IMR-90 (cell line): ENCODE results near the gene TTC39C. TPM values are rescaled to one million over a fixed set of nuclear protein-coding genes. Genes with fewer than 3 reads are reported as not detected.

Experiments used
- ATAC-seq: fragments of 200-7000 bp; cut with Tn5 transposase; 2 replicates; pipeline ENCODE4 v1.9.1; 2020; ENCODE audit warnings: low read depth, mild to moderate bottlenecking, moderate library complexity
- BruUV-seq: library from RNA; stranded (reverse); fragments of 400-500 nt; replicated peaks from 2 replicates; lab custom pipeline; 2021; lab: Mats Ljungman, UMichigan
- CTCF ChIA-PET: fragments of 300-600 bp; formaldehyde crosslinking; extraction: SDS; loops from one replicate; lab custom pipeline; 2021; ENCODE audit warnings: antibody characterized with exemption; lab: Yijun Ruan, JAX
- POLR2A ChIA-PET: fragments of 300-600 bp; sonication (Branson Sonifier 250); formaldehyde crosslinking; loops from one replicate; lab custom pipeline; 2022; ENCODE audit warnings: antibody characterized with exemption; ENCODE audit not compliant: unreplicated experiment; lab: Charles Lee
- DNase-seq: peaks from one replicate; pipeline ENCODE4 v3.0.0; 2013
- H2AFZ ChIP-seq: replicated peaks from 2 replicates; pipeline ENCODE3; 2013; ENCODE audit warnings: low read length, mild to moderate bottlenecking; ENCODE audit not compliant: poor library complexity
- H2AK5ac ChIP-seq: 2 replicates; pipeline ENCODE4 v1.6.1; 2013; ENCODE audit warnings: low read depth, low read length, inconsistent platforms
- H2AK9ac ChIP-seq: replicated peaks from 2 replicates; pipeline ENCODE3; 2013; ENCODE audit warnings: mild to moderate bottlenecking, low read depth, low read length, moderate library complexity; ENCODE audit not compliant: poor library complexity
- H2BK120ac ChIP-seq: 2 replicates; pipeline ENCODE4 v1.6.1; 2013; ENCODE audit warnings: low read depth, low read length, inconsistent platforms
- H2BK15ac ChIP-seq: 3 replicates; pipeline ENCODE4 v1.6.1; 2013; ENCODE audit warnings: low read depth, low read length, inconsistent platforms
- H2BK20ac ChIP-seq: 2 replicates; pipeline ENCODE4 v1.6.1; 2013; ENCODE audit warnings: low read depth, mild to moderate bottlenecking, inconsistent platforms, low read length, moderate library complexity
- H2BK5ac ChIP-seq: 2 replicates; pipeline ENCODE4 v1.6.1; 2013; ENCODE audit warnings: mild to moderate bottlenecking, low read depth, low read length, inconsistent platforms; ENCODE audit not compliant: poor library complexity, severe bottlenecking
- H3K14ac ChIP-seq: replicated peaks from 2 replicates; pipeline ENCODE4 v1.6.1; 2013; ENCODE audit warnings: low read depth, low read length, inconsistent platforms
- H3K18ac ChIP-seq: 2 replicates; pipeline ENCODE4 v1.6.1; 2013; ENCODE audit warnings: low read depth, low read length, control low read depth
- H3K23ac ChIP-seq: 2 replicates; pipeline ENCODE4 v1.6.1; 2013; ENCODE audit warnings: low read depth, low read length, inconsistent platforms
- H3K27ac ChIP-seq: 2 replicates; pipeline ENCODE4 v1.5.1; 2013; ENCODE audit warnings: mild to moderate bottlenecking, control low read depth, low read length; ENCODE audit not compliant: insufficient read depth
- H3K27me3 ChIP-seq: 2 replicates; pipeline ENCODE4 v1.6.1; 2013; ENCODE audit warnings: low read length; ENCODE audit not compliant: control insufficient read depth, insufficient read depth
- H3K36me3 ChIP-seq: 2 replicates; pipeline ENCODE4 v1.6.1; 2013; ENCODE audit warnings: low read length, mixed read lengths; ENCODE audit not compliant: control insufficient read depth, insufficient read depth
- H3K4ac ChIP-seq: 2 replicates; pipeline ENCODE4 v1.6.1; 2013; ENCODE audit warnings: low read depth, low read length, inconsistent platforms
- H3K4me1 ChIP-seq: 2 replicates; pipeline ENCODE4 v1.6.1; 2013; ENCODE audit warnings: low read length, mixed read lengths; ENCODE audit not compliant: control insufficient read depth, insufficient read depth
- H3K4me2 ChIP-seq: 2 replicates; pipeline ENCODE4 v1.6.1; 2013; ENCODE audit warnings: low read depth, mild to moderate bottlenecking, control low read depth, low read length, moderate library complexity
- H3K4me3 ChIP-seq: 2 replicates; pipeline ENCODE4 v1.5.1; 2013; ENCODE audit warnings: low read depth, mild to moderate bottlenecking, control low read depth, low read length, moderate library complexity; ENCODE audit not compliant: insufficient read depth
- H3K56ac ChIP-seq: 2 replicates; pipeline ENCODE4 v1.6.1; 2013; ENCODE audit warnings: low read length, inconsistent platforms; ENCODE audit not compliant: insufficient read depth; ENCODE audit errors: extremely low read depth
- H3K79me1 ChIP-seq, 2 experiments: 2 replicates each; pipeline ENCODE4 v1.6.1; 2013; ENCODE audit warnings: low read length in 2 of 2, inconsistent platforms in 1 of 2, low read depth in 1 of 2
- H3K9ac ChIP-seq: 2 replicates; pipeline ENCODE4 v1.6.1; 2013; ENCODE audit warnings: low read depth, low read length, control low read depth
- H3K9me1 ChIP-seq: 2 replicates; pipeline ENCODE4 v1.6.1; 2013; ENCODE audit warnings: low read length, inconsistent platforms; ENCODE audit not compliant: insufficient read depth
- H3K9me3 ChIP-seq: 2 replicates; pipeline ENCODE4 v1.6.1; 2013; ENCODE audit warnings: low read length; ENCODE audit not compliant: control insufficient read depth, insufficient read depth
- H4K20me1 ChIP-seq: 2 replicates; pipeline ENCODE4 v1.6.1; 2013; ENCODE audit warnings: low read length, inconsistent platforms; ENCODE audit not compliant: insufficient read depth
- H4K5ac ChIP-seq: 2 replicates; pipeline ENCODE4 v1.6.1; 2013; ENCODE audit warnings: mild to moderate bottlenecking, low read depth, low read length, control low read depth
- H4K8ac ChIP-seq, 2 experiments: 2 replicates each; pipeline ENCODE4 v1.6.1; 2013; ENCODE audit warnings: low read depth in 2 of 2, low read length in 2 of 2, control low read depth in 1 of 2, inconsistent platforms in 1 of 2
- H4K91ac ChIP-seq: 2 replicates; pipeline ENCODE4 v1.6.1; 2013; ENCODE audit warnings: low read depth, low read length, inconsistent platforms; ENCODE audit not compliant: insufficient read depth
- BHLHE40 ChIP-seq: fragments of 150-350 bp; IDR thresholded peaks from 2 replicates; pipeline ENCODE4 v1.6.1; 2016; ENCODE audit warnings: mild to moderate bottlenecking, low read depth, low read length
- CEBPB ChIP-seq: IDR thresholded peaks from 2 replicates; pipeline ENCODE4 v1.6.1; 2012; ENCODE audit warnings: low read depth, low read length, improper control_type of control experiment
- CTCF ChIP-seq: conservative IDR thresholded peaks from 2 replicates; pipeline ENCODE4 v1.5.1; 2012; ENCODE audit warnings: mild to moderate bottlenecking, low read depth, low read length, improper control_type of control experiment
- ELK1 ChIP-seq: fragments of 150-350 bp; IDR thresholded peaks from 2 replicates; pipeline ENCODE4 v1.6.1; 2016; ENCODE audit warnings: low read depth, mild to moderate bottlenecking, low read length, moderate library complexity, borderline replicate concordance
- MAFK ChIP-seq: IDR thresholded peaks from 2 replicates; pipeline ENCODE4 v1.6.1; 2012; ENCODE audit warnings: low read depth, low read length, improper control_type of control experiment
- MAZ ChIP-seq: IDR thresholded peaks from 2 replicates; pipeline ENCODE4 v1.6.1; 2012; ENCODE audit warnings: low read depth, mild to moderate bottlenecking, low read length, improper control_type of control experiment, moderate library complexity, borderline replicate concordance
- MXI1 ChIP-seq: IDR thresholded peaks from 2 replicates; pipeline ENCODE4 v1.6.1; 2012; ENCODE audit warnings: low read depth, mild to moderate bottlenecking, low read length, moderate library complexity, borderline replicate concordance
- NFE2L2 ChIP-seq: fragments of 150-350 bp; IDR thresholded peaks from 2 replicates; pipeline ENCODE4 v1.6.1; 2016; ENCODE audit warnings: low read depth, mild to moderate bottlenecking, low read length
- SMC3 ChIP-seq: fragments of 150-350 bp; IDR thresholded peaks from 2 replicates; pipeline ENCODE4 v1.6.1; 2016; ENCODE audit warnings: low read depth, mild to moderate bottlenecking, antibody characterized with exemption, low read length, moderate library complexity
- USF2 ChIP-seq: fragments of 150-350 bp; IDR thresholded peaks from 2 replicates; pipeline ENCODE4 v1.6.1; 2017; ENCODE audit warnings: mild to moderate bottlenecking, antibody characterized with exemption, low read length, low read depth
- WGBS, 2 experiments: methylation state at CpG; one replicate each; pipeline versions ENCODE4 v1.1.5 to v1.1.7; 2013; ENCODE audit warnings: missing lambda C conversion rate in 2 of 2; ENCODE audit not compliant: insufficient read length in 1 of 2; ENCODE audit errors: extremely low coverage in 2 of 2; 5-methylcytosine and 5-hydroxymethylcytosine counted together
- dilution Hi-C: fragments of 300-500 bp; cut with HindIII; formaldehyde crosslinking; loops from one replicate; pipeline ENCODE4 v1.14.3; 2018; ENCODE audit warnings: low sequenced_read_pairs; ENCODE audit not compliant: unreplicated experiment
- in situ Hi-C: fragments of 300-500 bp; cut with MboI; formaldehyde crosslinking; loops from 3 replicates; pipeline ENCODE4 v1.14.3; 2019; ENCODE audit warnings: low sequenced_read_pairs, inconsistent platforms, mixed read lengths
- intact Hi-C: fragments of 100-400 bp; cut with micrococcal nuclease; formaldehyde crosslinking; loops from 2 replicates; pipeline ENCODE4 v1.10.0; 2022
- polyA plus RNA-seq, 3 experiments: library from polyadenylated mRNA; depleted of rRNA; stranded (reverse); fragments of >200 nt; gene quantifications; 2 replicates each; pipeline ENCODE4 v1.2.3, GENCODE V29; 2012; ENCODE audit warnings: low replicate concordance in 1 of 3
- total RNA-seq: library from RNA; depleted of rRNA; stranded (reverse); fragments of >200 nt; gene quantifications from 2 replicates; pipeline ENCODE4 v1.2.3, GENCODE V29; 2012

TTC39C gene
- total and polyA plus RNA-seq, 2 of the 4 experiments (the other 2 are of a cell fraction), result 8.0 to 20.8 TPM

- Histone ChIP-seq H2BK15ac (peak overlapping the region; percentile 98; the same call in 1 of the 3 replicates), H3K27me3 (no peaks in the 10 kb centered on the region), H2AK5ac (peak overlapping the region; percentile 94), H3K4me1 (peaks cover 15% of the 10 kb centered on the region), H3K18ac (peak overlapping the region; percentile 98), H3K56ac (peak overlapping the region; percentile 74; the same call in 1 of the 2 replicates), H3K4me3 (no peak overlapping the region), H3K23ac (peak overlapping the region; percentile 83), H4K8ac (peak overlapping the region; percentile 87 to 95; a peak in 3 of 4 replicates), H2AK9ac (peak overlapping the region; percentile 20), H3K4me2 (peak overlapping the region; percentile 86; the same call in 1 of the 2 replicates), H2AFZ (peak overlapping the region; percentile 93), H2BK120ac (peak overlapping the region; percentile 97), H3K36me3 (no peaks in the 10 kb centered on the region), H2BK5ac (peak overlapping the region; percentile 83), H3K14ac (peak overlapping the region; percentile 97), H2BK20ac (peak overlapping the region; percentile 89), H3K9me1 (peaks cover 7% of the 10 kb centered on the region), H3K9ac (peak overlapping the region; percentile 83), H3K27ac (peak overlapping the region; percentile 94), H3K4ac (peak overlapping the region; percentile 96), H3K9me3 (peaks cover 3% of the 10 kb centered on the region; the same call in 1 of the 2 replicates), H4K20me1 (no peaks in the 10 kb centered on the region), H3K79me1 (no peaks in the 10 kb centered on the region), H4K91ac (peak overlapping the region; percentile 94), H4K5ac (peak overlapping the region; percentile 51; the same call in 1 of the 2 replicates)
- dilution Hi-C loops (no loop called here), in situ Hi-C loops (no loop called here), intact Hi-C loops (no loop called here)
- ATAC-seq, result 0 out of 2 replicates have a peak, but pooled peaks have one; percentile 3
- BruUV-seq, result no TSS peak
- no peak for DNase-seq
- TF ChIP-seq BHLHE40 (no peak), MXI1 (no peak), NFE2L2 (no peak), USF2 (no peak), ELK1 (no peak), CTCF (no peak), CEBPB (no peak), SMC3 (no peak), MAFK (no peak), MAZ (no peak)
- CTCF ChIA-PET, result interaction anchor here (0.9 to 1.3 kb wide), 2 partner anchors 22 to 26 kb away, joined by 3 to 4 read pairs; no protein-coding TSS in a partner anchor
- 33% methylated on average over 1 of the region's 8 CpGs; no CpG with 5 or more reads in 1 of the 2 experiments for WGBS, 2 experiments
- POLR2A ChIA-PET, result no interaction called here
Observed at GRCh38 chr18:23981369-23981980, 33.1 kb upstream of the TTC39C start.
